SK-N-SH (cell line): ENCODE data around the gene SSTR5. TPM values are rescaled to one million over a fixed set of nuclear protein-coding genes. Genes with fewer than 3 reads are reported as not detected.

Experiments
- CTCF ChIA-PET: fragments of 300-600, 350-600 bp; formaldehyde crosslinking; extraction: SDS; loops from one replicate; lab custom pipeline; 2021; lab: Yijun Ruan, JAX
- POLR2A ChIA-PET: fragments of 350-600 bp; sonication (Branson Sonifier 250); formaldehyde crosslinking; extraction: SDS; loops from one replicate; lab custom pipeline; 2020; ENCODE audit warnings: antibody characterized with exemption, inconsistent platforms; lab: Yijun Ruan, JAX
- DNase-seq: peaks from one replicate; pipeline ENCODE4 v3.0.0; 2012
- H2AFZ ChIP-seq: fragments of 200-600 bp; sonication (generic); 2 replicates; pipeline ENCODE4 v1.8.1; 2016; ENCODE audit warnings: antibody characterized with exemption, mild to moderate bottlenecking, low read depth
- H3F3A ChIP-seq: fragments of 200-600 bp; sonication (generic); replicated peaks from 2 replicates; pipeline ENCODE3; 2016; ENCODE audit warnings: antibody characterized with exemption, mild to moderate bottlenecking; ENCODE audit not compliant: insufficient read depth
- H3K27ac ChIP-seq, 2 experiments: fragments of 200-500 bp in 1 of 2; fragments of 200-600 bp in 1 of 2; sonication (Bioruptor generic) in 1 of 2; sonication (generic), shearing (Covaris generic) in 1 of 2; 2 replicates each; pipeline versions ENCODE4 v1.5.1 to v1.6.1; 2014 to 2016; ENCODE audit warnings: low read depth in 2 of 2, inconsistent platforms in 1 of 2, low read length in 1 of 2, mild to moderate bottlenecking in 1 of 2, mixed read lengths in 1 of 2
- H3K27me3 ChIP-seq: fragments of 200-600 bp; sonication (generic), shearing (Covaris generic); 2 replicates; pipeline ENCODE4 v1.6.1; 2016; ENCODE audit warnings: mixed run types; ENCODE audit not compliant: insufficient read depth
- H3K36me3 ChIP-seq, 2 experiments: fragments of 200-500 bp in 1 of 2; fragments of 200-600 bp in 1 of 2; sonication (Bioruptor generic) in 1 of 2; sonication (generic) in 1 of 2; replicated peaks in 1 of 2; 2 replicates each; pipeline versions ENCODE3 to v1.5.1; 2014 to 2016; ENCODE audit warnings: low read length in 1 of 2, mild to moderate bottlenecking in 1 of 2; ENCODE audit not compliant: insufficient read depth in 2 of 2, control insufficient read depth in 1 of 2
- H3K4me1 ChIP-seq, 2 experiments: fragments of 200-500 bp in 1 of 2; fragments of 200-600 bp in 1 of 2; sonication (Bioruptor generic) in 1 of 2; sonication (generic), shearing (Covaris generic) in 1 of 2; 2 replicates each; pipeline versions ENCODE4 v1.5.1 to v1.6.1; 2014 to 2016; ENCODE audit warnings: low read depth in 1 of 2, low read length in 1 of 2, mixed run types in 1 of 2; ENCODE audit not compliant: insufficient read depth in 2 of 2, control insufficient read depth in 1 of 2
- H3K4me2 ChIP-seq: fragments of 200-600 bp; sonication (generic), shearing (Covaris generic); 2 replicates; pipeline ENCODE4 v1.6.1; 2017; ENCODE audit warnings: mixed run types
- H3K4me3 ChIP-seq, 2 experiments: fragments of 200-500 bp in 1 of 2; fragments of 200-600 bp in 1 of 2; sonication (Bioruptor generic) in 1 of 2; sonication (generic), shearing (Covaris generic) in 1 of 2; 2 replicates each; pipeline versions ENCODE4 v1.5.1 to v1.8.1; 2014 to 2016; ENCODE audit warnings: low read depth in 2 of 2, inconsistent platforms in 1 of 2, low read length in 1 of 2, mild to moderate bottlenecking in 1 of 2, mixed read lengths in 1 of 2, moderate library complexity in 1 of 2
- H3K79me2 ChIP-seq: fragments of 200-600 bp; sonication (generic); 2 replicates; pipeline ENCODE4 v1.8.1; 2017; ENCODE audit warnings: mild to moderate bottlenecking; ENCODE audit not compliant: insufficient read depth
- H3K9ac ChIP-seq: fragments of 200-600 bp; sonication (generic); 2 replicates; pipeline ENCODE4 v1.6.1; 2017; ENCODE audit warnings: mixed run types
- H3K9me2 ChIP-seq: fragments of 200-600 bp; sonication (generic); 2 replicates; pipeline ENCODE4 v1.6.1; 2017; ENCODE audit warnings: mixed run types
- H3K9me3 ChIP-seq: fragments of 200-600 bp; sonication (generic); 2 replicates; pipeline ENCODE4 v1.6.1; 2017; ENCODE audit warnings: mixed run types, mild to moderate bottlenecking, moderate library complexity
- H4K20me1 ChIP-seq: fragments of 200-600 bp; sonication (generic); 2 replicates; pipeline ENCODE4 v1.6.1; 2017; ENCODE audit warnings: mild to moderate bottlenecking, mixed run types; ENCODE audit not compliant: insufficient read depth
- CTCF ChIP-seq: fragments of 200-600 bp; sonication (generic); IDR thresholded peaks from 2 replicates; pipeline ENCODE4 v1.6.1; 2017; ENCODE audit warnings: antibody characterized with exemption, mild to moderate bottlenecking, moderate library complexity
- EP300 ChIP-seq, 2 experiments: IDR thresholded peaks; 2 replicates each; pipeline versions ENCODE4 v1.4.0 to v1.6.1; 2012; ENCODE audit warnings: borderline replicate concordance in 1 of 2, low read depth in 1 of 2, low read length in 1 of 2
- EZH2phosphoT487 ChIP-seq: fragments of 200-600 bp; sonication (generic); IDR thresholded peaks from 2 replicates; pipeline ENCODE4 v1.6.1; 2017; ENCODE audit warnings: low read depth, mixed run types, mild to moderate bottlenecking, antibody characterized with exemption, moderate library complexity, borderline replicate concordance
- FOSL2 ChIP-seq: IDR thresholded peaks from 2 replicates; pipeline ENCODE4 v1.4.0; 2012; ENCODE audit warnings: low read depth, mild to moderate bottlenecking, moderate library complexity, borderline replicate concordance
- FOXJ3 ChIP-seq: sonication (generic); formaldehyde crosslinking; IDR thresholded peaks from 2 replicates; pipeline ENCODE4 v1.5.1; 2020; ENCODE audit warnings: mild to moderate bottlenecking, missing genetic modification reagents
- IRF3 ChIP-seq: fragments of 150-350 bp; IDR thresholded peaks from 2 replicates; pipeline ENCODE4 v1.6.1; 2016; ENCODE audit warnings: mild to moderate bottlenecking, low read depth, low read length
- JUND ChIP-seq: IDR thresholded peaks from 2 replicates; pipeline ENCODE4 v1.4.0; 2012
- MEF2A ChIP-seq: IDR thresholded peaks from 2 replicates; pipeline ENCODE4 v1.4.0; 2012; ENCODE audit warnings: low read depth, borderline replicate concordance
- NFIC ChIP-seq: IDR thresholded peaks from 2 replicates; pipeline ENCODE4 v1.4.0; 2012; ENCODE audit warnings: borderline replicate concordance
- POLR2AphosphoS5 ChIP-seq: IDR thresholded peaks from 2 replicates; pipeline ENCODE4 v1.6.1; 2012; ENCODE audit warnings: low read depth, low read length
- RCOR1 ChIP-seq: fragments of 150-350 bp; IDR thresholded peaks from 2 replicates; pipeline ENCODE4 v1.6.1; 2017; ENCODE audit warnings: antibody characterized with exemption, low read length
- REST ChIP-seq: IDR thresholded peaks from 2 replicates; pipeline ENCODE4 v1.6.1; 2012; ENCODE audit warnings: mild to moderate bottlenecking, low read depth, low read length, moderate library complexity
- RFX5 ChIP-seq: IDR thresholded peaks from 2 replicates; pipeline ENCODE4 v1.6.1; 2012; ENCODE audit warnings: mild to moderate bottlenecking, improper control_type of control experiment, low read length
- RXRA ChIP-seq: IDR thresholded peaks from 2 replicates; pipeline ENCODE4 v1.4.0; 2012; ENCODE audit warnings: low read depth, mild to moderate bottlenecking, borderline replicate concordance
- TAF1 ChIP-seq: IDR thresholded peaks from 2 replicates; pipeline ENCODE4 v1.6.1; 2012; ENCODE audit warnings: low read depth, mild to moderate bottlenecking, low read length, moderate library complexity, borderline replicate concordance
- USF1 ChIP-seq: IDR thresholded peaks from 2 replicates; pipeline ENCODE4 v1.4.0; 2012; ENCODE audit warnings: low read depth, borderline replicate concordance
- YY1 ChIP-seq: IDR thresholded peaks from 2 replicates; pipeline ENCODE4 v1.4.0; 2012; ENCODE audit warnings: low read depth, mild to moderate bottlenecking
- WGBS: methylation state at CpG from one replicate; pipeline ENCODE4 v1.1.6; 2017; ENCODE audit warnings: low lambda C conversion rate; 5-methylcytosine and 5-hydroxymethylcytosine counted together
- polyA plus RNA-seq, 3 experiments: library from polyadenylated mRNA; depleted of rRNA; stranded (reverse); fragments of >200 nt; gene quantifications; 2 replicates each; pipeline ENCODE4 v1.2.3, GENCODE V29; 2012

SSTR5 gene
- polyA plus RNA-seq, 1 of the 3 experiments (the other 2 are of a cell fraction) = not detected

- H3K27me3 ChIP-seq = peaks cover 68% of the 10 kb centered on the region
- no peaks in the 10 kb centered on the region for H3K79me2 ChIP-seq
- H3K36me3 ChIP-seq = no peaks in the 10 kb centered on the region
- H3K4me2 ChIP-seq = no peak overlapping the region
- H3K9ac ChIP-seq = no peak overlapping the region
- H3K9me3 ChIP-seq = no peaks in the 10 kb centered on the region
- no peak overlapping the region for H3K27ac ChIP-seq
- CTCF ChIA-PET = no interaction called here
- no peaks in the 10 kb centered on the region for H3F3A ChIP-seq
- TF ChIP-seq NFIC (no peak), EP300 (IDR thresholded peaks at IDR 0.05; ENCODE audit: borderline replicate concordance in 1 of 2, low read depth in 1 of 2, low read length in 1 of 2) (no peak), IRF3 (no peak), YY1 (no peak), FOSL2 (no peak), TAF1 (no peak), POLR2AphosphoS5 (no peak), MEF2A (no peak), RXRA (no peak), CTCF (no peak), FOXJ3 (no peak), REST (no peak), RCOR1 (no peak), USF1 (no peak), EZH2phosphoT487 (no peak), RFX5 (no peak), JUND (no peak)
- 51% methylated on average over 6 of the region's 17 CpGs for WGBS
- POLR2A ChIA-PET = no interaction called here
- no peak overlapping the region for H2AFZ ChIP-seq
- H3K4me1 ChIP-seq = no peaks in the 10 kb centered on the region
- no peak for DNase-seq
- H4K20me1 ChIP-seq = no peaks in the 10 kb centered on the region
- H3K9me2 ChIP-seq = no peaks in the 10 kb centered on the region
- H3K4me3 ChIP-seq = no peak overlapping the region
Observed at GRCh38 chr16:1031666-1032065, 40.9 kb upstream of the SSTR5 start.
